ENCODE data around the gene SLFN14.
A peak's percentile ranks its signal among the peaks of the same experiment; 100 is the strongest.

SLFN14 gene

GRCh38 chr17:35545150-35545549, 15.5 kb downstream of the SLFN14 start:
- H3K27ac ChIP-seq: no peak overlapping the region
- TF ChIP-seq, protein P1, sequence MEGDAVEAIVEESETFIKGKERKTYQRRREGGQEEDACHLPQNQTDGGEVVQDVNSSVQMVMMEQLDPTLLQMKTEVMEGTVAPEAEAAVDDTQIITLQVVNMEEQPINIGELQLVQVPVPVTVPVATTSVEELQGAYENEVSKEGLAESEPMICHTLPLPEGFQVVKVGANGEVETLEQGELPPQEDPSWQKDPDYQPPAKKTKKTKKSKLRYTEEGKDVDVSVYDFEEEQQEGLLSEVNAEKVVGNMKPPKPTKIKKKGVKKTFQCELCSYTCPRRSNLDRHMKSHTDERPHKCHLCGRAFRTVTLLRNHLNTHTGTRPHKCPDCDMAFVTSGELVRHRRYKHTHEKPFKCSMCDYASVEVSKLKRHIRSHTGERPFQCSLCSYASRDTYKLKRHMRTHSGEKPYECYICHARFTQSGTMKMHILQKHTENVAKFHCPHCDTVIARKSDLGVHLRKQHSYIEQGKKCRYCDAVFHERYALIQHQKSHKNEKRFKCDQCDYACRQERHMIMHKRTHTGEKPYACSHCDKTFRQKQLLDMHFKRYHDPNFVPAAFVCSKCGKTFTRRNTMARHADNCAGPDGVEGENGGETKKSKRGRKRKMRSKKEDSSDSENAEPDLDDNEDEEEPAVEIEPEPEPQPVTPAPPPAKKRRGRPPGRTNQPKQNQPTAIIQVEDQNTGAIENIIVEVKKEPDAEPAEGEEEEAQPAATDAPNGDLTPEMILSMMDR (conservative IDR thresholded peaks at IDR 0.05): no peak

DNA sequence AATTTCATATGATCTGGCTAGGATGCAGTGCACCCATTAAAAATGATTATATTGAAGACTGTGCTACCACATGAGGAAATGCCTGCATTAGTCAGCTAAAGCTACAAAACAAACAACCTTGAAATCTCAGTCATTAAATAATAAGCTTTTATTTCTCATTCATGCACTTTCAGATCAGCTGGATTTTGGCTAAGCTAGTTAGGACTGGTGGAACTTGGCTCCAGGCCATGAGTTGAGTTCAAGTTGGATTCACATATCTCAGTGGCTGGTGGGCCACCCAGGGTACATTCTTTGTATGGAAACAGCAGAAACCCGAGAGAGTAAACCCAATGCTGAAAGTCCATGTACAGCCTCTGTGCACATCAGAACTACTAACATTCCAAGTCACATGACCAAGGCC, 16.8 kb downstream of the SLFN14 start:
- no peak overlapping the region for H3K27ac ChIP-seq
- TF ChIP-seq, protein P1 (conservative IDR thresholded peaks at IDR 0.05): no peak

- TF ChIP-seq, protein P1 (conservative IDR thresholded peaks at IDR 0.05): no peak
- H3K27ac ChIP-seq: no peak overlapping the region
These were observed 17.6 kb downstream of the SLFN14 start for GRCh38 chr17:35542990-35543389.

DNA sequence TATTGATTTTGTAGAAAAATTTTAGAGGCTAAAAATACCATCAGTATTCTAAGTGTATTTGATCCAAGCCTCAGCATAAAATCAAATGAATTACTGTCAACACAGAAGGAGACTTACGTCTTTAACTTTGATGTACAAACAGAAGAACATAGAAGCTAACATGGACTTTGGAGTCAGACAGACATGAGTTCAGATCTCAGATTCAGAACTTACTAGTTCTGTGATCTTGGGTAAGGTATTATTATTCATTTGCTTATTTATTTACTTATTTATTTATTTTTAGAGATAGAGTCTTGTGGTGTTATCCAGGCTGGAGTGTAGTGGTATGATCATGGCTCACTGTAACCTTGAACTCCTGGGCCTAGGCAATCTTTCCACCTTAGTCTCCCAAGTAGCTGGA, 19.2 kb downstream of the SLFN14 start:
- no peak overlapping the region for H3K27ac ChIP-seq
- TF ChIP-seq, protein P1 (conservative IDR thresholded peaks at IDR 0.05): no peak

DNA sequence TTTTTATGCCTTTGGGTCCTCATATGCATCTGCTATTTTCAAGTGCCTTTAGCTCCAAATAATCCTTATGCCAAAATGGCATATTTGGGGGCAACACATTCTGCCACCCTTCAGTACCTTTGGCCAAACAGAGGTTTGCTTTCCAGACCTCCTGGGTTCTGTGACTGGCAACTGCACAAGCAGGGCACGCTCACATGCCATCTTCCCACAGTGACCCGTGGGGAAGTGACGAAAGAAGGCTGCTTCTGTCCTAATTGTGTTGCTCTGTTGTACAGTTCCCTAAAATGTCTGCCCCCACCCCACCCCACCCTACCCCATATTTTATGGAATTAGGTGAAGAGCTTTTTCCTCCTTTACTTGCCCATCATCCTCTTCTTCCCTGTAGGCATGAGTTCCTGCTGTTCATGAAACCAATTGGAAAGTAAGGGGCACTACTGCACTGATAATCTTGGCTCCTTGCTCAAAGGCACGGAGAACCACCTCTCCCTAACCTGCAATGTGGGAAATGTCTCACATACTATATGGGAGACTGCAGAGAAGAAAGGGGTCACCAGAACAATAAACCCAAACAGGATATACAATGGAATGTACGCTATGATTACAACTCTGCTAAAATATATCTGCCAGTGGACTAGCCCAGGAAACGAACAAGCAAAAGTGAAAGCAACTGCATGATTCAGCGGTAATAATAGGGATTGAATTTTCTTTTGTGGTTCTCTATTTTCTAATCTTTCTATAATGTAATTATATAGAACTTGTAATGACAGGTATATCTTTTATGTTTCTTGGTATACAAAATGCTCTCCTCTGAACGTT, 19.8 kb downstream of the SLFN14 start:
- H3K27ac ChIP-seq: no peak overlapping the region

DNA sequence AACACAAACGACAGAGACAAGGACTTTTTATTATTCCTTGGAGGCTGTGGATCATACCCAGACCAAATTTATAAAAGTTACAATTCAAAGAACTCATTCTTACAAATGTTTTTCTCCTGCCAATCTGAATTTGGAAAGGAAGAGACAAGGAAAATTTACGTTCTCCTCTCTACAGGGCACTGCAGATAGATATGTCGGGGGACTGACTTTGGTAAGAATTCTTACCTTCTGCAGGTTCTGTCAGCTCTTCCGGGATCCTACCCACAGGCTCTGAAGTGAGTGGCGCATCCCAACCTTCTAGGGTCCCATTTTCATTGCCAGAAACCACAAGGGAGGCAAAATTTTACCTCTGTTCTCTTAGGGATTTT, 21.0 kb downstream of the SLFN14 start:
- TF ChIP-seq, protein P1 (conservative IDR thresholded peaks at IDR 0.05): peak; percentile 37
- H3K27ac ChIP-seq: no peak overlapping the region

More for the DNA sequence above, 19.8 kb downstream of the SLFN14 start:
- TF ChIP-seq, protein P1 (conservative IDR thresholded peaks at IDR 0.05): no peak

- TF ChIP-seq, protein P1 (conservative IDR thresholded peaks at IDR 0.05): no peak
- H3K27ac ChIP-seq: no peak within 1 kb of the TSS
These were observed 22.9 kb downstream of the SLFN14 start, which contains the start of gene SLFN12L for GRCh38 chr17:35537601-35538141. TSS of gene SLFN12L (minus strand) at chr17:35537678. CDS start at chr17:35522364, 15,314 bp downstream.
